Activated T-cell treated with anti-CD3 and anti-CD28 coated beads, Interleukin-2, amount 50 U/mL, for 48 hours (primary cell): ENCODE measurements around the gene SOX8.

Source experiments
- DNase-seq, 2 experiments: peaks; one replicate each; pipeline ENCODE4 v3.0.0-alpha.2; 2020

SOX8 gene

DNA sequence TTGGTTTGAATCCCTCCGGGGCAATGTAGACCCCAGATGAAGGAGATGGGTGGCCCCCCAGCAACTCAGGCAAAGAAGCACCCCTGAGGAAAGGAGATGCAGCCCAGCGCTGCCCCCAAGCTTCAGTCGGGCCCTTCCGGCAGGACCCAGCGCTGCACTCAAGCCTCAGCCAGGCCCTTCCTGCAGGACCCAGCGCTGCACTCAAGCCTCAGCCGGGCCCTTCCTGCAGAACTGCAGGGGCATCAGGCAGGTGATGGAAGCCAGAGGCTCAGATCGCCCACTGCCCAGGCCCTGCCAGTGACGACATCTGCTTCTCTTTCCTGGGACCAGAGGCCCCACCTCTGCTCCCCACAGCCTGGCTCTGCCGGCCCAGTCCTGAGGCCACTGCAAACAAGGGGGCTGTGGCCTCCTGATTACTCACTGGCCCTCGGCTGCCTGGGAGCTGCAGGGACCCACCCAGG lies 7.8 kb downstream of the SOX8 start:
- DNase-seq = no peak

DNA sequence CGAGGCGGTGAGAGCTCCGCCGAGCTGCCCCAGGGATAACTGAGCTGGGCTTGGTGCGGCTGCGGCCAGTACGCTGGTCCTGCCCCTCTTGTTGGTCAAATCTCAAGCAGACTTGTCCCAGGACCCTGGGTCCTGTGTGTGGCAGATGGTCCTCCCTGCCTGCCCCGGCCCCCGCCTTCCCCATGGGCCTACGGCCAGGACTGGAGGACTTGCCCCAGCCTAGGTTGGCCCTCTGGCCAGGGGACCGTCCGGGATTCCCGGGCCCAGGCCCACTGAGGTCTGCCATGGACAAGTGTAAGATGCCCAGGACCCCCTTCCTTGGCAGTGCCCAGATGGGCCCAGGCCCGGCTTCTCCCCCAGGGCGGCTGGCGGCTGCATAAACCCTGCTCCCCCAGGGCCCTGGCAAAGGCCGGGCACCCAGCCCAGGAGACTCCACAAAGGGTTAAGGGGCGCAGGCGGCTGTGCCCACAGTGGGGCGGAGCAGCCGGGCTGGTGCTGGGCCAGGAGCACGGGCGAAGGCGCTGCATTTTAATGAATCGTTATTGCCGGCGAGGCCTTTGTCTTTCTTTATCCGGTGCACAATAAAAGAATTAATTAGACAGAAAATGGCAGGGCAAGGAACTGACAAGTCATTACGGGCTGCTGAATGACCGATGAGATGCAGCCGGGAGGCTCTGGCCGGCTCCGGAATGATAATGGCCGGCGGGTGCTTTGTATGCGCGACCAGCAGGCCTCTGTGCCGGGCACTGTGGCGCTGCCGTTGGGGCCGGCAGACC lies 9.1 kb downstream of the SOX8 start:
- no peak for DNase-seq

DNA sequence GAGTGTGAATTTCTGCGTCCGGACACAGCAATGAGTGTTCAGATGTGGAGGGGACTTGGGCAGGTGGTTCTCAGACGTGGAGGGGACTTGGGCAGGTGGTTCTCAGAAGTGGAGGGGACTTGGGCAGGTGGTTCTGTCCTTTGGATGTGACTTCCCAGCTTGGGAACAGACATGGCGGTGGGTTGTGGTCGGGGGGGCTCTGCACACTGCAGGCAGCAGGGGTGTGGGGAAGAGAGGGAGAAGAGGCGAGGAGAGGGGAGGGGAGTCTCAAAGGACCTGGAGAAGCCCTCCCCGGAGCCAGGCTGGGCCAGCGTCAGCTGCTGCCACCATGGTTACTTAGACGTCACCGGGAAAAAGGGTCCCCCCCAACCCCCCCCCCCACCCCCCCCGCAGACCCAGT lies 9.8 kb downstream of the SOX8 start:
- DNase-seq = no peak

DNA sequence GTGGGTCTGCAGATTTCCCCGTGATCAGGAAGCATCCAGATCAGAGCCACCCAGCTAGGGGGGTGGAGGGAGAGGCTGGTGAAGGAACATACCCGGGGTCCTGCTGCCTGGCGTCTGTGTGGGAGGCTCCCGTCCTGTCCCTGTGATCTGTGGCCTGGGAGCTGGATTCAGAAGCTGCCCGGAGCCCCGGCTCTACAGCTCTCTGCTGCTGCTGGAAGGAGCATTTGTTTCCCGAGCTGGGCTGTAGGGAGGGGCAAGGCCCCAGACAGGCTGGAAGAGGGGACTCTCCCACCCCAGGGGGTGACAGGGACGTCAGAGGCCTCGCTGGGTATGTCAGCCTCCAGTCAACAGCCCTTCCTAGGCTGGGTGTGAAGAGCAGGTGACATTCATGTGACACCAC lies 10.2 kb downstream of the SOX8 start:
- DNase-seq = no peak

DNA sequence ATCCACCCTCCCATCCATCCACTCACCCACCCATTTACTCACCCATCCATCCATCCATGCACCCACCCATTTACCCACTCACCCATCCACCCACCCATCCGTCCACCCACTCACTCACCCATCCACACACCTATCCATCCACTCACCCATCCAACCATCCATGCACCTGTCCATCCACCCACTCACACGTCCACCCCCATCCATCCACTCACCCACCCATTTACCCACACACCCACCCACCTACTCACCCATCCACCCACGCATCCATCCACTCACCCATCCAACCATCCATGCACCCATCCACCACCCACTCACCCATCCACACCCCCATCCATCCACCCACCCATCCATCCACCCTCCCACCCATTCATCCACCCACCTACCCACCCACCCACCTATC lies 12.2 kb downstream of the SOX8 start:
- DNase-seq = no peak

DNA sequence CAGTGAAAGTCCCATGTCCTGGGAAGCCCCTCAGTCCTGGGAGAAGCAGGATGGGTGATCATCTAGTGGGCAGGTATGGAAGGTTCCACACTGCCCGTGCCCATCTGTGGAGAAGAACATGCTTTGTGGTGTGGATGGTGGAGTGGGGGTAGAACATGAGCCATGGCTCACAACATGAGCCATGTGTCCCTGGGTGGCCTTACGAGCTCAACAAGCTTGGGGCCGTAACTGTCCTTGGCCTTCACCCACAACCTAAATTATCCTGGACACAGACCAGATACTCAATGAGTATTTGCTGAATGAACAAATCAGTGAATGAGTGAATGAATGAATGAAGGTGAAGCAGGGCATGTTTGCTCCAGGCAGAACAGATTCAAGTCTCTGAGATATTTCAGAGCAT lies 13.5 kb downstream of the SOX8 start:
- no peak for DNase-seq

DNA sequence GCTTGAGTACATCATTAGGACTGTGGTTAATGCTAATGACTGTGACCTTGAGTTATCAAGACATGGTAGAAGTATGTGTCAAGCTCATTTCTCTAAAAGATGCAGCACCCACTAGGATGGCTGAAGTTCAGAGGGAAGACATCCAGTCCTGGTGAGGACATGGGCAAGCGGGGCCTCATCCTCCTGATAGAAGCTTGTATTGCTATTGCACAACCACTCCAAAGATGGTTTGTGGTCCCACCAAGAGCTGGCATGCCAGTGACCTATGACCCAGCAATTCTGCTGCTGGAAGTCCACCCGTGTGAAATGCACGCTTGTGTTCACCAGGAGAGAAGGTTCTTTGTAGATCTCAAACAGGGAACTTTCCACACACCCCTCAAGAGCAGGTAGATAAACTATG lies 14.2 kb downstream of the SOX8 start:
- DNase-seq = no peak

DNA sequence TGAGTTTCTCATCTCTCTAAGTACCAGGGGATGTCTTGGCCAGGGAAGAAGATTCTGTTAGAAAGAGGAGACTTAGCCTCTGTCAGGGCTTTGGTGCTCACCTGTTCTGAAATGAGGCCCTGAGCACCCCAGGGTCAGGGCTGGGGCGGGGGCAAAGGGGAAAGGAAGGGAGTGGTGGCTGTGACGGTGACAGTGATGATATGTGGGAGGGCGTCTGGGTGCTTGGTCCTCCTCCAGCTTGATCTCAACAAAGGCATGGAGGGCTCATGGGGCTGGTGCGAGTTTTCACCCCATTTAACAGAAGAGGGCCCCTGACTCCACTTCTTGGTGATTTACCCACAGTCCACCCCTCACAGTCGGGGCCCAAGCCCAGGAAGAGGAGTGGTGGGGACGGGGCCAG lies 15.1 kb downstream of the SOX8 start:
- no peak for DNase-seq

DNA sequence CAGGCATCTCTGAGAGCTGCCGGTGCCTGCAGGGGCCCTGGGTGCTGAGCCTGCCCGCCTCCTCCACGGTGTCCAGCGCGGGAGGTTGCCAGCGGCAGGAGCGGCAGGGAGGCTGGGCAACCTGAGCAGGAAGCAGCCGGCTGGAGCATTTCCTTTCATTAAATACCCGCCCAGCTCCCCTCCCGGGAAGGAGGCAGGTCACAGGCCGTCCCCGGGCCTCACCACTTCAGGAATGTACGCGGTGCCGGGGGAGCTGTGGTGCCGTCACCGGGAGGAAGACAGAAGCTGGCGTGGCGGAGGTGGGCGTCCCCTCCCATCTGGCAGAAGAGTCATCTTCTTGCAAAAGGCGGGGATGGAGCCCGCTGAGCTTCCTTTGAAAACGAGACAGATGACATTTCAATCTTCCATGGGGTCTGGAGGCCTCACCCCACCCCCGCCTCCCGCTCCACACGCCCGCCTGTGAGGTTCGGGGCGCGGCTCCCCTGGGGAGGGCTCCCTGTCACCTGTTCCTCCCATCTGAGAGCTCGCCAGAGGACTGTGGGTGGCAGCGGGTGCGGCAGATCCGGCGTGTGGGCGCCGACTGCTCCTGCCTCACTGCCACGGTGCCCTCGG lies 16.0 kb downstream of the SOX8 start:
- DNase-seq = peak; percentile 68 to 72

DNA sequence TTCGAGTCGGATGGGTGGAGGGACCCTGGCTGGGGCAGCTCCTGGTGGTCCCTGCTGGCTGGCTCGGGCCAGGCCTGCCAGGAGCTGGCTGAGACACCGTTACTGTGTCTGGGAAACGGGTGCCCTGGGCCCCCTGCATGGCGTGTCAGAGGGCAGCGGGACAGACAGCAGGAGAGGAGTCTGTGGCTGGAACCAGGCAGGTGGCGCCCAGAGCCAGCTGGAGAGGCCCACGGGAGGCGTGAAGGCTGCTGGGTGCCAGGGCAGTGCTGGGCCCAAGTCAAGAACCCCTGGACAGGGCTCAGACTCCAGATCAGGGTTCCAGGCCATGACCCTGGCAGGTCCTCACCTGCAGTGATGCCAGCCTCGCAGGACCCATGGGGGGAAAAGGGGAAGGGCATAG lies 16.6 kb downstream of the SOX8 start:
- peak in 1 of 2 experiments; percentile 39 for DNase-seq

DNA sequence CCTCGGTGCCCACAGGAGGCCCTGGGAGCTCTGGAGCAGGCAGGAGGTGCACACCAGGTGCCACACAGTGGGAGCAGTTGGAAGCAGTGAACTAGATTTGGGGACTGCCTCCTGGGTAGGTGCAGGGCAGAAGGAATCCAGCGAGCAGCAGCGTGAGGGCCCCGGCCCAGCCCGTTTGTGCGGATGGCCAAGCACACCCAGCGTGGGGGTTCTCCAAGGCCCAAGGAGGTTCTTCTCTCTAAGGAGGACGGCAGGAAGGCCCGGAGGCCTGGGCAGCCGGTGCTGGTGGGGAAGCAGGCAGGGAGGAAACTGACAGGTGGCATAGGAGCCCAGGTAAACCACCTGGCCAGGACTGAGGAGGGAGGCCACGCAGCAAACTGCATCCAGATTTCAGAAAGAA lies 17.0 kb downstream of the SOX8 start:
- no peak for DNase-seq

DNA sequence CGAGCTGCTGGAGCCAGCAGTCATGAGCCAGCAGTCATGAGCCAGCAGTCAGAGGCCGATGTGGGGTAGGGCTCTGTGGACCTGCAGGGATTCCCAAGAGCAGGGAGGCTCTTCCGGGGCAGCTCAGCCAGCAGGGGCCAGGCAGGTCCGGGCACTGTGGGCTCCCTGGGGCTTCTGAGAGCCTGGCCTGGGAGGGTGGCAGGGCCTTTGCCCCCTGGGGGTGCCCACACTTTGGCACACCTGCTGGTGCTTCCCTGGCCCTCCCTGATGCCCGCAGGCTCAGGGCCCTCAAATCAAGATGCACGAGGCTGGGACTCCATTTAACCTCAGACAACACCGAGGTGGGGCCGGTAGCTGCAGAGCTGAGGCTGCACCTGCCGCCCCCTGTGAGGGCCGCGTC lies 18.1 kb downstream of the SOX8 start:
- DNase-seq = no peak

DNA sequence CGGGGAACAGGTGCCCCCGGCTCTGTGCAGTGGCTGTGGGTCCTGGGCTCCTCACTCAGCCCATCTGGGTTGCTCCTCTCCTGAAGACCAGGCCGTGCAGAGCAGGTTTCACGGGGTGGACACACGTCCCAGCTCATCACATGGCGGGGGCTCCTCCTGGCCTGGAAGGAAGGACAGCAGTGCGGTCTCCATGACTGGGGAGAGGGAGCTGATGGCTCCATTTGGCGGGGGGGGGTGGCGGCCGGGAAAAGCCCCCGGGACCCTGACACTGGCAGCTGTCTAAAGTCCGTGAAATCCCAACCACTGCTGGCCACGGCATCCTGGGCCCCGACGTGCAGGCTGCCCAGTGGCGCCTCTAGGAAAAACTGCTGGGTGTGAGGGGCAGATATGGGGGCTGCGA lies 19.0 kb downstream of the SOX8 start:
- DNase-seq = no peak

DNA sequence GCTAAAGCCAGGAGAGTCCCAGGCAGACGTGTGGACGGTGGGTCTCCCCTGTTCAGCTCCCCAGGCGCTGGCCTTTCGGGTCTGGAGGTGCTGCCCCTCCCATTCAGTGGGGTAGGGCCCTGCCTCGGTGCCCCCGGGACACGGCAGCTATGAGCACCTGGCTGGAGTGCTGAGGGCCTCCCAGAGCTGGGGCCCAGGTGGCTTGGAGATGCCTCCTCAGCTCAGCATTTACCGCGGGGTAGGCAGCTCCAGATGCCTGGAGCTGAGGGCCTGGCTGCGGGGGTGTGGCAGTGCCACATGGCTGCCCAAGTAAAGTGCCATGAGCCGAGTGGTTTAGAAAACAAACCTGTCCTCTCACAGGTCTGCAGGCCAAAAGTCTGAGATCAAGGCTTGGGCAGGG lies 19.5 kb downstream of the SOX8 start:
- no peak for DNase-seq

DNA sequence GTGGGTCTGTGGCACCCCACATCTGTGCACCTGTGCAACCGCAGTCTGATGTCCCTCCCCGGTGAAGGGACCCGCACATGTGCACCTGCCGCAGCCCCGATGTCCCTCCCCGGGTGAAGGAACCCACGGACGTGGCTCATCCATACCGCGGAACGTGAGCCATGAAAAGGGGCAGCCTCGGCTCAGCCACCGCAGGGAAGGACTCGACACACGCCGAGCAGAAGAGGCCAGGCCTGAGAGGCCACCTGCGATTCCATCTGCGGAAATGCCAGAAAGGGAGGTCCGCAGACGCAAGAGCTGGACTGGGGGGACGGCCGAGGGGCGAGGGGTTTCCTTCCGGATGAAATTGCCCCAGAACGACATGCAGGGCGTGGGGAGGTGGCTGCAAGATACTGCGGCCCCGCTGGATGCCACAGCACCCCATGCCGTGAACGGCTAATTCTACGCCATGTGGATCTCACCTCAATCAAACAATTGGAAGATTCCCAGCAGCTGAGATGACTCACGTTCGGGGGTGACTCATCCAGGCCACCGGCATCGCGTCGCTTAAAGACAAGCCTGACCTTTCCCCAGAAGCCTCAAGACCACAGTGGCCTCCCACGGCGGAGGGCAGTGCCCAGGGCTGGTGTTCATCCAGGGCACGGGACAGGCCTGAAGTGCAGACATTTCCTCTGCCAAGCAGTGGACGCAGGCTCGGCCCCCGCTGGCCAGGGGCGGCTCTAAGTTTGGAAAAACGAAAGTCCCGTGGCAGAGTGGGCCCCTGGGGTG lies 21.0 kb downstream of the SOX8 start:
- peak; percentile 92 to 93 for DNase-seq

DNA sequence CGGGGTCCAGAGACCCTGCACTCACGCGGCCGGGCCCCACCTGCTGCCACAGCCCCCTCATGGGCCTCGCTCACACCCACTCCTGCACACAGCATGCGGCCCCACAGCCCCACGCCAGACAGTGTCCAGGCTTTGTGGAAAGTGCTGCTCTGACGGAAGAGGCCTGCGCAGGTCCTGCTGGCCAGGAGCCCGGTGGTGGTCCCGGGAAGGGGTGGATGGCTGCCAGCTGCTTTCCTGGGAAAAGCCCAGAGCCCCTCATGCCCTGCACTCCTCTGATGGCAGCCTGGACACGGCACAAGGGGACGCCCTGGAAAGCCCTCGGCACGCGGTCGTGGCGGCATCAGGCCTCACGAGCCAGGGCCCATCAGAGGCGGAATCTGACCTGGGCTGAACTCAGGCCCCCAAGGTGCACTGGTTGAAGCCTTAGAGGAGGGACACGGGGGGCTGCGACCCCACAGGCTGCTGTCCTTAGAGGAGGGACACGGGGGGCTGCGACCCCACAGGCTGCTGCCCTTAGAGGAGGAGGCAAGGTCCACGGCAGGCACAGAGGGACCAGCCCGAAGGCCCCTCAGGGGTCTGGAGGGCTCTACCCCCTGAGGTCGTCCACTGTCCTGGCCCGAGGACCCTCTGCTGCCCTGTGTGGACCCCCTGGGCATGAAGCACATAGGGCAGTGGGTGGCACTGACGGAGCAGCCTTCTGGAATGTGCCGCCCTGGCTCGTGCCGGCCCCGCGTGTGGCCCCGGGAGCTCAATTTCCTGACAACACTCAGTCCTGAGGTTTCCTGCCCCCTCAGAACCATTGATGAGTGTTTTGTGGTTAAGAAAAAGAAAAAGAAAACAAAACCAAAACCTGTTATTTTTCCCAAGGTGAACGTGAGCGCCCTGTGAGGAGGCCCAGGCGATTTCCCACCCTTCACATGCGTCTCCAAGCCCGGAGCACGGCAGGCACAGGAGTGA lies 22.1 kb downstream of the SOX8 start:
- peak; percentile 74 to 76 for DNase-seq

DNA sequence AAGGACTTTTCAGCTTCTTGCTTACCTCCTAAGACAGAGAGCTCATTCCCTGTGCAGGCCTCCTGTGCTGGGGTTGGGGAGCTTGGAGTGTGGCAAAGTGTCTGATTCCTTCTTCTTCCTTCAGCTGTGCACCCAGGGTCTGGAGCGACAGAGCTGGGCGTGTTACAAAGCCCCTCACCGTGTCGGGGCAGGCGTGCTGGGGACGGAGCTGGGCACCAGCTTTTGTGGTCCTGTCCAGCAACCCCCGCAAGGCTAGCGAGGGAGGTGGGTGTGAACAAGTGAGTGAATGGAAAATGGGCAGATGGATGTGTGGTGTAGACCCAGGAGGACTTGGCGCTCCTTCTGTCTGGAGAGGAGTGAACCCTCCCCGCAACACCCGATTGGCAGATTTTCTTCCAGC lies 23.7 kb downstream of the SOX8 start:
- DNase-seq = no peak

DNA sequence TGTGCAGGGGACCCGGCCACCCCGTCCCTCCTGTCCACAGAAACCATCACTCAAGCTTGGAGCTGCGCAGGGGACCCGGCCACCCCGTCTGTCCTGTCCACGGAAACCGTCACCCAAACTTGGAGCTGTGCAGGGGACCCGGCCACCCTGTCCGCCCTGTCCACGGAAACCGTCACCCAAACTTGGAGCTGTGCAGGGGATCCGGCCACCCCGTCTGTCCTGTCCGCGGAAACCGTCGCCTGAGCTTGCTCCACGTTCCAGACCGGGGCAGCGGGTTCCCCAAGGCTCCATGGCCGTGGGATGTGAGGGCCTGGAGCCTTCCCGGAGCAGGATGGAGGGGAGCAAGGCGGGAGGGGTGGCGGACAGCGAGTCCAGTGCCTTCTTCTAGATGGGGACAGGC lies 25.2 kb downstream of the SOX8 start:
- no peak for DNase-seq

DNA sequence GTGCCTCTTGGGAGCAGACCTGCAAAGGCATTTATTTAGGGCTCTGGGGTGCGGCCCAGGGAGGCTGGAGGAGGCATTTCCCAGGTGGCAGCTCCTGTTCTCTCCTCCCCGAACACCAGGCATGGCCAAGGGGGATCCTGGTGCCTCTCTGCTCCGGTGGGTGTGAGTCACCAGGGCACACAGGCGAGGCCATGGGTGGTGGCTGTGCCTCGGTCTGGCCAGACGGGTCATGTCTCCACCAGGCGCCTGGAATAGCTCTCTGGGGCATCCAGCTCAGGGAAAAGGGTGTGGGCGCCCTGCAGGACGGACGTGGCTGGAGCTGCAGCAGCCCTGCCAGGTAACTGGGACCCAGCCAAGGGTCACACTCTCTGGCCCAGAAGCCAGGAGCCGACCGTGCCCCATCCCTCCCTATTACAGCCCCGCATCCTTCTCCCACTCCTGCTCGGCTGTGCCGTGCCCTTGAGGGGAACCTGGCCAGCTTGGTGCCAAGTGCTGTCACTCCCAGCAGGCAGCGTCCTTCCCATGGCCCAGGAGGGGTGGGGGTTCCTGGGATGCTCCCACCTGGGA lies 25.8 kb downstream of the SOX8 start:
- no peak for DNase-seq

DNA sequence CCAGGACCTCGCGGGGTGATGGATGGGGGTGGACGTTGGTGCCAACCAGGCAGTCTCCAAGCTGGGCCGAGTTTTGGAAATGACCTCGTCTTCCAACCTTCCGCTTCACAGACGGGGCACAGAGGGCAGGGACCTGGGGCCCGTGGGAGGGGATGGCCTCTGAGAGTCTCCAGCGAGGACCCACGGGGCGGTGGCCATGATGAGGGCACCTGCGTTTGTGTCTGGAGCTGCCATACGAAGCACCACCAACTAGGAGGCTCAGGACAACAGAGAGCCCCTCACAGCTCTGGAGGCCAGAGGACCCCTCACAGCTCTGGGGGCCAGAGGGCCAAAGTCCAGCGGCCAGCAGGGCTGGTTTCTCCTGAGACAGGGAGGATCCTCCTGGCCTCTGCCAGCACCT lies 26.5 kb downstream of the SOX8 start:
- no peak for DNase-seq

DNA sequence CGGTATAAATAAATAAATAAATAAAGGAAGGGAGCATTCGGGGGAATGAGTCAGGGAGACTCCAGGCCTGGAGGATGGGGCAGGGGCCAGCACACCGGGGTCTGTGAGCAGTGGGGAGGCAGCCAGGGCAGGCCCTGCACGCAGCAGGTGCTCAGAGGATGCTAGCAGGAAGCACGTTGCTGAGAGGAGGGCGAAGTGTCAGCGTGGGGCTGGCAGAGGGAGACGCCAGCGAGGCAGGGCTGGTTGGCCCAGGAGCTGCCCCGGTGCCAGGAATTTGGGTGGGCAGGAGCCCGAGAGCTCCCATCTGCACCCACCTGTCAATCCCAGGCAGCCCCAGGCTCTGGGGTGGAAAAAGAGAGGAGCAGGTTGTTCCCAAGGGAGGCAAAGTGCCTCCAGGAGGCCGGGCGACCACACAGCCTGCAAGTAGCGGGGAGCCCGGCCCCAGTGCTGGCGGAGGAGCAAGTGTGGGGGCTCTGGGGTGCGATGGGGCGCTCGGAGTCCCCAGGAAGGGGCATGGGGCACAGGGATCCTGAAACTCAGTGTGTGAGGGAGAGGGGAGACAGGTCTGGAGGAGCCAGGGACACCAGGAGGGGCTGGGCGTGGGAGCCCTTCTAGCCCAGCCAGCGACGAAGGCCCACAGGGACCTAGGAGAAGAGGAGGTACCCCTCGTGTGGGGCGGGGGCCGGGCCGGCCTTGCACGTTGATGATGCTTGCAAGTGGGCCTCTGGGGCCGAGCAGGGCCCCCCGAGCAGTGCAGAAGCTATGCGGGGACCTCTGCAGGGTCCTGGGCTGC lies 28.0 kb downstream of the SOX8 start:
- DNase-seq = no peak

DNA sequence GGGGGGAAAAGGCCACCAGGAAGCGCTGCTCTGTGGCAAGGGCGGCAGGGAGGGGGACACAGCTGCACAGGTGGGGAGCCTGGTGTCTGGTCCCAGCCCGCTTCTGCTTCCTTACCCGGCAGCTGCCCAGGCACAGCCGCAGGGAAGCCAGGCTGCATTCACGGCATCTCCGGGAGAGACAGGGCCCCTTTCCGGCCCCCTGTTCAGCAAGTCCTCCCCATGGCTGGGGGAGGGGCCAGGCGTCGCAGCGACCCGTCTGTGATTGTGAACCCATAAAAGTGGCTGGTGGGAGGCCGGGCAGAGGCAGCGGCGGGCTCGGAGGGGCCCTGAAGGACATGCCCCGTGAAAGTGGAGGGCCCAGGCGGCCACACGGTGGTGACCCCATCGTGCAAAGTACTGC lies 28.7 kb downstream of the SOX8 start:
- no peak for DNase-seq
